Measurements from ENCODE around the gene CAMK1D. TPM values are rescaled to one million over a fixed set of nuclear protein-coding genes. Genes with fewer than 3 reads are reported as not detected.

CAMK1D gene
- total RNA-seq, 1 donor from 2014 or later = 16.5 TPM

GRCh38 chr10:12490963-12491362 lies 141.6 kb downstream of the CAMK1D start:
- no peak for DNase-seq (ENCODE audit: low spot score)

- no peak for DNase-seq (ENCODE audit: low spot score)
Measured at GRCh38 chr10:12491491-12491890, 142.1 kb downstream of the CAMK1D start.

- DNase-seq (ENCODE audit: low spot score) = no peak
Measured at GRCh38 chr10:12492016-12492415, 142.7 kb downstream of the CAMK1D start.

GRCh38 chr10:12497046-12497445 lies 147.7 kb downstream of the CAMK1D start:
- DNase-seq (ENCODE audit: low spot score) = peak; percentile 43

- no peak for DNase-seq (ENCODE audit: low spot score)
Measured at GRCh38 chr10:12499076-12499986, 150.0 kb downstream of the CAMK1D start.

GRCh38 chr10:12500381-12501303 lies 151.3 kb downstream of the CAMK1D start:
- peak; percentile 62 for DNase-seq (ENCODE audit: low spot score)

- DNase-seq (ENCODE audit: low spot score) = peak; percentile 12
Measured at GRCh38 chr10:12501324-12501723, 152.0 kb downstream of the CAMK1D start.

- peak; percentile 62 for DNase-seq (ENCODE audit: low spot score)
Measured at GRCh38 chr10:12501841-12502525, 152.6 kb downstream of the CAMK1D start.

- peak; percentile 74 for DNase-seq (ENCODE audit: low spot score)
Measured at GRCh38 chr10:12502526-12503274, 153.4 kb downstream of the CAMK1D start.

GRCh38 chr10:12503311-12503710 lies 154.0 kb downstream of the CAMK1D start:
- peak; percentile 59 for DNase-seq (ENCODE audit: low spot score)

GRCh38 chr10:12504176-12504575 lies 154.8 kb downstream of the CAMK1D start:
- no peak for DNase-seq (ENCODE audit: low spot score)

GRCh38 chr10:12504628-12505027 lies 155.3 kb downstream of the CAMK1D start:
- DNase-seq (ENCODE audit: low spot score) = peak; percentile 55

- DNase-seq (ENCODE audit: low spot score) = no peak
Measured at GRCh38 chr10:12505683-12506082, 156.3 kb downstream of the CAMK1D start.

GRCh38 chr10:12507165-12507850 lies 158.0 kb downstream of the CAMK1D start:
- DNase-seq (ENCODE audit: low spot score) = no peak

GRCh38 chr10:12508165-12508564 lies 158.8 kb downstream of the CAMK1D start:
- DNase-seq (ENCODE audit: low spot score) = no peak

- DNase-seq (ENCODE audit: low spot score) = no peak
Measured at GRCh38 chr10:12509016-12509793, 159.9 kb downstream of the CAMK1D start.

GRCh38 chr10:12509794-12510100 lies 160.4 kb downstream of the CAMK1D start:
- DNase-seq (ENCODE audit: low spot score) = no peak

GRCh38 chr10:12510501-12510941 lies 161.2 kb downstream of the CAMK1D start:
- DNase-seq (ENCODE audit: low spot score) = no peak

GRCh38 chr10:12510984-12511383 lies 161.6 kb downstream of the CAMK1D start:
- no peak for DNase-seq (ENCODE audit: low spot score)
